ENCODE data around the gene CLHC1. TPM values are rescaled to one million over a fixed set of nuclear protein-coding genes. Genes with fewer than 3 reads are reported as not detected.
A peak's percentile ranks its signal among the peaks of the same experiment; 100 is the strongest.

The CLHC1 gene
- total and polyA plus RNA-seq, 12 donors, result 4.7 to 21.3 (median 10.5) TPM

DNA sequence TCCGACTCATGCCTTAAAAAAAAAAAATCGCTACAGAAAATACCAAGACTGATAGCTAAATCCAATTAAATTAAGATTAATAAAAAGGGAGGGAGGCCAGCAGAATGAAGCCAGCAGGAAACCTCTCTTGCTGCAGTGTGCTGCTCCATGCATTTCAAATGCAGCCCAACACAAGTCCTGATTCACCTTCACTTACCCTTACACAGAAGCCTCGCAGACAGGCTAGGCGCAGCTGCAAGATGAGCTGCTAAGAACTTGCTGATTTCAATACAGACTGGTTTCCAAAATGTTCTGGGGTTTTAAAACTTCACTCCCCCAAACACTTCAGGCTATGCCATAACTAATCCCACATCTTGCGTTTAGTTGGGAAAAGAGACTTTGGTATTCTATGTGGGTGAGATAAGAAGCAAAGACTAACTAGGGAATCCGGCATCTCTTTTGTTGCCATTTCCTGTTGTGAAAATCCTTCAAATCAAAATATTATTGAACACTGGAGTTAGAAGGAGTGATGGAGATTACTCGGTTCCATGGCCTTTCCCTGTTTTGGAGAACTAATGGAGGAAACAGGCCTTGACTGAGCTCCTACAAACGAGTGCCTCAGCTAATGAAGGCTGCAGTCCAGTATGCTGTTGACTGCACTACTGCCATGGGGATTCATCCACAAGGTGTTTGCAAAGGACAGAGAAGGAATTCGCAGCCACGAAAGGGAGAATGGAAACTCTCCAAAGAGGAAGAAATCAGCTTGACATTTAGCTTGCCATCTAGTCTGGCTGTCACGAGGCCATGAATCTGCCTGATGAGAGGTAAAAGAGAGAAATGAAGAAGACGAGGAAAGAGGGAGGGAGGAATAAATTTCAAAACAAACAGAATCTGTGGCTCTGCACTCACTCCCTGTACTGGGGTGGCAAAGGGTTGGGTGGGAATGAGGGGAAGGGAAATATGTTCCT is 67.3 kb downstream of the CLHC1 start:
- no peak overlapping the region for H3K27ac ChIP-seq
- TF ChIP-seq POLR2A (IDR thresholded peaks at IDR 0.05), result no peak
- TF ChIP-seq, protein P1, sequence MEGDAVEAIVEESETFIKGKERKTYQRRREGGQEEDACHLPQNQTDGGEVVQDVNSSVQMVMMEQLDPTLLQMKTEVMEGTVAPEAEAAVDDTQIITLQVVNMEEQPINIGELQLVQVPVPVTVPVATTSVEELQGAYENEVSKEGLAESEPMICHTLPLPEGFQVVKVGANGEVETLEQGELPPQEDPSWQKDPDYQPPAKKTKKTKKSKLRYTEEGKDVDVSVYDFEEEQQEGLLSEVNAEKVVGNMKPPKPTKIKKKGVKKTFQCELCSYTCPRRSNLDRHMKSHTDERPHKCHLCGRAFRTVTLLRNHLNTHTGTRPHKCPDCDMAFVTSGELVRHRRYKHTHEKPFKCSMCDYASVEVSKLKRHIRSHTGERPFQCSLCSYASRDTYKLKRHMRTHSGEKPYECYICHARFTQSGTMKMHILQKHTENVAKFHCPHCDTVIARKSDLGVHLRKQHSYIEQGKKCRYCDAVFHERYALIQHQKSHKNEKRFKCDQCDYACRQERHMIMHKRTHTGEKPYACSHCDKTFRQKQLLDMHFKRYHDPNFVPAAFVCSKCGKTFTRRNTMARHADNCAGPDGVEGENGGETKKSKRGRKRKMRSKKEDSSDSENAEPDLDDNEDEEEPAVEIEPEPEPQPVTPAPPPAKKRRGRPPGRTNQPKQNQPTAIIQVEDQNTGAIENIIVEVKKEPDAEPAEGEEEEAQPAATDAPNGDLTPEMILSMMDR (IDR thresholded peaks at IDR 0.05), result no peak
- H3K4me1 ChIP-seq (replicated peaks in 1 of 2), result peaks cover 1 to 33% of the 10 kb centered on the region in 2 donors
- intact Hi-C loops (cut with DNase I), result loop anchor here (5.0 to 10.0 kb wide), 3 partner anchors 118 to 150 kb away; no protein-coding TSS in a partner anchor
- no peak for DNase-seq
- 79 to 84% (median 81%) methylated on average over 12 of the region's 12 CpGs for WGBS, 4 donors
- no peaks in the 10 kb centered on the region for H3K27me3 ChIP-seq
- no peak overlapping the region for H3K4me3 ChIP-seq
- H3K36me3 ChIP-seq (replicated peaks in 1 of 2), result no peaks in the 10 kb centered on the region
- no peaks in the 10 kb centered on the region for H3K9me3 ChIP-seq (replicated peaks in 1 of 3)

DNA sequence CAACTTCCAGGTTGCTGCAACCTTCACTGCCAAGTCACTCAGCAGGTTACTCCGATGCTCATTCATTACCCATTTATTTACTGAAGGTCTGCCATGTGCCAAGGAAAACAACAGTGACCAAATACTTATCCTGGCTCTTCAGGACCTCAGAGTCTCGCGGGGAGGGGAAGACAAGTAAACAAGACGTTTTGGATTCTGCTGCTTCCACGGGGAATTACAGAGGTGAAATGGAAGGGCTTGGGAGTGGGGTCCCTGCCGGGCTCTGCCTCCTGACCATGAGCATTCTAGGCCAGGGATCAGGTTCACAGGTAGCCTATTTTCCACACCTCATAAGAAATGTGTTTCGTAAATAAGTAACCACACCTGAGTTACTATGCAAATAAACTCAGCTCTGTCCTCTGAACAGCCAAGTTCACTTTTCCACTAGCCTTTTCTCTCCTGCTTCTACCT is 68.1 kb downstream of the CLHC1 start:
- no peak for DNase-seq
- Histone ChIP-seq H3K4me1 (replicated peaks in 1 of 2) (peaks cover 10 to 40% of the 10 kb centered on the region in 2 donors), H3K27me3 (no peaks in the 10 kb centered on the region), H3K36me3 (replicated peaks in 1 of 2) (no peaks in the 10 kb centered on the region), H3K9me3 (replicated peaks in 1 of 3) (no peaks in the 10 kb centered on the region), H3K27ac (peak overlapping the region in 2 of 5 donors; percentile 53 to 57), H3K4me3 (no peak overlapping the region)
- TF ChIP-seq, protein P1 (IDR thresholded peaks at IDR 0.05), result no peak
- no peak for TF ChIP-seq POLR2A (IDR thresholded peaks at IDR 0.05)
- intact Hi-C loops (cut with DNase I), result loop anchor here in 1 of 2 donors (10.0 kb wide), 2 partner anchors 119 to 149 kb away; no protein-coding TSS in a partner anchor
- WGBS, 4 donors, result 68 to 75% (median 74%) methylated on average over 7 of the region's 7 CpGs

DNA sequence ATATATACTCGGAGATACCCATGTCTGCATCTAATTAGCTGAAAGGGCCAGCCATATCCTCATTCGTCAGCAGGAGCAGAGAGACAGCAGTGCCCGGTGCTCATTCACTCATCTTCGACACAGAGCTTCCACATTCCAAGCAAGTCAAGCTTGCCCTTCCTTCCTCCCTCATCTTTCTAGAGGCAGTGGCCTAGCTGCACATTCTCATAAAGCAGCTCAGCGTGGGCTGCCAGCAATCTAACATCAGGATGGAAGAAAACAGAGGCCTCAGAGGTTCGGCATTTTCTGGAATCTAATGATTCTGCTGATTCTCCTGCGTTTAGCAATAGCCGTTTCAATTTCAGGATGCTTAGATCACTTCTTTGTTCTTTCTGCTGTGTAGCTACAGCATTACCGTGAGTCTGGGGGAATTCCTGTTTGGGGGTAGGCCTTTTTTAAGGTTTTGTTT is 68.8 kb downstream of the CLHC1 start:
- peak in 2 of 7 donors; percentile 22 to 63 for DNase-seq
- no peaks in the 10 kb centered on the region for H3K9me3 ChIP-seq (replicated peaks in 1 of 3)
- peaks cover 16 to 41% of the 10 kb centered on the region in 2 donors for H3K4me1 ChIP-seq (replicated peaks in 1 of 2)
- peak overlapping the region in 2 of 5 donors; percentile 53 to 57 for H3K27ac ChIP-seq
- H3K36me3 ChIP-seq (replicated peaks in 1 of 2), result no peaks in the 10 kb centered on the region
- intact Hi-C loops (cut with DNase I), result loop anchor here in 1 of 2 donors (10.0 kb wide), 2 partner anchors 118 to 148 kb away; no protein-coding TSS in a partner anchor
- H3K4me3 ChIP-seq, result no peak overlapping the region
- H3K27me3 ChIP-seq, result no peaks in the 10 kb centered on the region
- TF ChIP-seq, protein P1 (IDR thresholded peaks at IDR 0.05), result no peak
- no peak for TF ChIP-seq POLR2A (IDR thresholded peaks at IDR 0.05)
- WGBS, 4 donors, result 63 to 72% (median 69%) methylated on average over 9 of the region's 9 CpGs

DNA sequence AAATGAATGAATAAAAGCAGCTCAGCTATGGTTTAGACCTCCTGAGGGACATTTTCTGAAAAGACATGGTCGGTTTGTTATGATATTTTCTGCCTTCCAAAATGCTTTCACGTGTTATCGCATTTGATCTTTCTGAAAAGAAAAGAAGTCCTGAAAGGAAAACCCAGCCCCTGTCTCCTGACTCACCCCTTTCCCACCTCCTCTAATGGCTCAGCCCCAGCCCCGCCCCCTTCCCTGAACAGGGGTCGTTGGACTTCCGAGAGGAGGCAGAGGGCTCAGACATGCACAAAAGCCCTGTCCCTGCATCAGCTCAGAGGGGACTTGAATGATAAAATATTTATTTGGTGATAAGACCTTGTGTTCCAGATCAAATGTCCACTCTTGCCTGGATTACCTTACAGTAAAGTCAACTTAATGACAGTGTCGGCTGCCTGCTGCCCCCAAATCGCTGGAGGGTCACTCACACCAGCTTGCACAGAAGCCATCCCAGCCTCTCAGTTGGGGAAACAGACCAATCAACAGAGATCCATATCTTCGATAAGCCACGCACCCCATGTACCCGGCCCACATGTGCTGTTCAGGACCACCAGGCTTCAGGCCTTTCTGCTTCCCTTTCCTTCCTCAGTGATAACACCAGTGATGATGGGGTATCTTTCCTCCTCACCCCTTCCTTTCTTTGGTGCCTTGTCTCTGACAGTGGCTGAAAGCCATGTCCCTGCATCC is 69.6 kb downstream of the CLHC1 start:
- intact Hi-C loops (cut with DNase I), result loop anchor here in 1 of 2 donors (10.0 kb wide), 2 partner anchors 118 to 148 kb away; no protein-coding TSS in a partner anchor
- Histone ChIP-seq H3K27ac (peak overlapping the region in 2 of 5 donors; percentile 53 to 57), H3K4me1 (replicated peaks in 1 of 2) (peaks cover 25 to 47% of the 10 kb centered on the region in 2 donors), H3K4me3 (no peak overlapping the region), H3K9me3 (replicated peaks in 1 of 3) (no peaks in the 10 kb centered on the region), H3K36me3 (replicated peaks in 1 of 2) (no peaks in the 10 kb centered on the region), H3K27me3 (no peaks in the 10 kb centered on the region)
- no peak for DNase-seq
- TF ChIP-seq POLR2A (IDR thresholded peaks at IDR 0.05), result no peak
- TF ChIP-seq, protein P1 (IDR thresholded peaks at IDR 0.05), result no peak
- WGBS, 4 donors, result 87 to 90% (median 88%) methylated on average over 9 to 11 of the region's 11 CpGs
